ENCODE data around the gene ANO7. TPM values are rescaled to one million over a fixed set of nuclear protein-coding genes. Genes with fewer than 3 reads are reported as not detected.

ANO7 gene, protein sequence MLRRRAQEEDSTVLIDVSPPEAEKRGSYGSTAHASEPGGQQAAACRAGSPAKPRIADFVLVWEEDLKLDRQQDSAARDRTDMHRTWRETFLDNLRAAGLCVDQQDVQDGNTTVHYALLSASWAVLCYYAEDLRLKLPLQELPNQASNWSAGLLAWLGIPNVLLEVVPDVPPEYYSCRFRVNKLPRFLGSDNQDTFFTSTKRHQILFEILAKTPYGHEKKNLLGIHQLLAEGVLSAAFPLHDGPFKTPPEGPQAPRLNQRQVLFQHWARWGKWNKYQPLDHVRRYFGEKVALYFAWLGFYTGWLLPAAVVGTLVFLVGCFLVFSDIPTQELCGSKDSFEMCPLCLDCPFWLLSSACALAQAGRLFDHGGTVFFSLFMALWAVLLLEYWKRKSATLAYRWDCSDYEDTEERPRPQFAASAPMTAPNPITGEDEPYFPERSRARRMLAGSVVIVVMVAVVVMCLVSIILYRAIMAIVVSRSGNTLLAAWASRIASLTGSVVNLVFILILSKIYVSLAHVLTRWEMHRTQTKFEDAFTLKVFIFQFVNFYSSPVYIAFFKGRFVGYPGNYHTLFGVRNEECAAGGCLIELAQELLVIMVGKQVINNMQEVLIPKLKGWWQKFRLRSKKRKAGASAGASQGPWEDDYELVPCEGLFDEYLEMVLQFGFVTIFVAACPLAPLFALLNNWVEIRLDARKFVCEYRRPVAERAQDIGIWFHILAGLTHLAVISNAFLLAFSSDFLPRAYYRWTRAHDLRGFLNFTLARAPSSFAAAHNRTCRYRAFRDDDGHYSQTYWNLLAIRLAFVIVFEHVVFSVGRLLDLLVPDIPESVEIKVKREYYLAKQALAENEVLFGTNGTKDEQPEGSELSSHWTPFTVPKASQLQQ
- total RNA-seq, result 0.32 and 0.52 TPM in 2 replicates

DNA sequence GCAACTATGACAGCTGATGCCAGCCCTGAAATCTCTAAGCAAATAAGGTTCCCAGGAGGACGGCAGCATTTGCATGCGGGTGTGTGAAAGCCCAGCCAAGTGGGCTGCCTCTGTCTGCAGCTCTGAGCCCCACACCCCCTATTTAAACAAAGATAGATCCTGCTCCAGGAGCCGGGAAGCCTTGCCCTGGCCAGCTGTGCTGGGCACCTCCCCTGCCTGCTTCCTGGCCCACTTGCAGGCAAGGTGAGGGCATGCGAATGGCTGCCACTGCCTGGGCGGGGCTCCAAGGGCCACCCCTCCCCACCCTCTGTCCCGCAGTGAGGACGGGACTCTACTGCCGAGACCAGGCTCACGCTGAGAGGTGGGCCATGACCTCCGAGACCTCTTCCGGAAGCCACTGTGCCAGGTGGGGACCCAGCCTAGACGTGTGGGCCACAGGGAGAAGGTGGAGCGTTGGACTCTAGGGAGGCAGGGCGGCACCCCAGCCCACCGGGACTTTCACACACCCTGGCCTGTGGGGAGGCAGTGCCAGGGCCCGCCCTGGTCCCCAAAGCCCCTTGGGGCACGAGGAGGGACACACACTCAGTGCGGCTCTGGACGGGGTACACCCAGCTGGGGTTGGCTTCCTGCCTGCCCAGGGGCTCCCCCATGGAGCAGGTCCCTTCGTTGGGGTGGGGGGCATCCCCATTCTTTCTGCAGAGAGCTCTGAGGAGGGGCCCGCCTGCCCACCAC lies at the start of gene ANO7:
TSS of gene ANO7 (plus strand) at position 317 of the 732 bp plus-strand sequence. CDS start 1,387 bp downstream, outside the sequence.
- intact Hi-C loops (cut with micrococcal nuclease), result no loop called here

DNA sequence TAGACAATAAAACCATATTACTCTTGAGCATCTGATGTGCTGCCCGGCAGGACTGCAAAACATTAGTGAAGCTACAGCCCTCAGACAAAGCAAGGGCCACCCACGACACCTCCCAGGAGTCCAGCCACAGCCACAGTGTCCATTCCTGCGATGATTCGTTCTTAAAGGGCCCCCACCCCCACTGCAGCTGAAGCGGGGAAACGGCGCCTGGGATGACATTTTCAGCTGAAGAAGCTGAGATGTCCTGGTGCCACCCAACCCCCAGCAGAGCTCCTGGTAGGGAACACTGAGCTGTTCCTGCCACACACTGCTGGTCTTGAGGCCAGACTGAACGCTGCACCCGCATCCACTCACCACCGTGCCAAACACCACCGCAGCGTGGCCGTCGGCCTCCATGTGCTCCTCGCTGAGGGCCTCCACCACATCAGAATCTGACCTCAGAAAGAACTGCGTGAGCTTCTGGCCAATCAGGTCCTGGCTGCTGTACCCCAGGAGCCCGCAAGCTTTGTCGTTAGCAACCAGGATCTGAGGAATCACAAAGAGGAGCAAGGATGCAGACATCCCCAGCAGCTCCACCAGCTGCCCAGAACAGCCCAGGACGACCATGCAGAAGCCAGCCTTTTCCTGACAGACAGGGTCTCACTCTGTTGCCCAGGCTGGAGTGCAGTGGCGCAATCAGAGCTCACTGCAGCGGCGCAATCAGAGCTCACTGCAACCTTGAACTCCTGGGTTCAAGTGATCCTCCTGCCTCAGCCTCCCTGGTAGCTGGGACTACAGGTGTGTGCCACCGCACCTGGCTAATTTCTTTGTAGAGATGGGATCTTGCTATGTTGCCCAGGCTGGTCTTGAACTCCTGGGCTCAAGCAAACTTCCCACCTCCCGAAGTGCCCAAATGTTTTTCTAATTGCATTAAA lies 48.7 kb upstream of the ANO7 start:
- intact Hi-C loops (cut with micrococcal nuclease), result no loop called here

DNA sequence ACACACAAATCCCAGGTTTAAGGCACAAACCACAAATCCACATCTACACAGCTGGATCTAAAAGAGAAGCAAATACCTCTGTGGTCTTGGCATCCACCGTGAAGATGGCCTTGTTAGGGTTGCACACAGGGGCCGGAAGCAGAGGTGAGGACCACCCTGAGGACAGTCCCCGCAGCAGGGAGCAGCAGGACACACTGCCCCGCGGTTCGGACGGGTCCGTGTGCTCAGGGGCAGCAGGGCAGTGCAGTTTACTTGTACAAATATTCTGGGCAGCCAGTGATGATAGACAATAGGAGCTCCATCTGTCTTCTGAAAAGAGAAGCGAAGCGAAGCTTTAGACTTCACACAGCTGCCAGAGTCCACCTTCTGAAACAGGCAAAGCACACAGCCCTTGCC lies 48.0 kb upstream of the ANO7 start:
- intact Hi-C loops (cut with micrococcal nuclease), result no loop called here

DNA sequence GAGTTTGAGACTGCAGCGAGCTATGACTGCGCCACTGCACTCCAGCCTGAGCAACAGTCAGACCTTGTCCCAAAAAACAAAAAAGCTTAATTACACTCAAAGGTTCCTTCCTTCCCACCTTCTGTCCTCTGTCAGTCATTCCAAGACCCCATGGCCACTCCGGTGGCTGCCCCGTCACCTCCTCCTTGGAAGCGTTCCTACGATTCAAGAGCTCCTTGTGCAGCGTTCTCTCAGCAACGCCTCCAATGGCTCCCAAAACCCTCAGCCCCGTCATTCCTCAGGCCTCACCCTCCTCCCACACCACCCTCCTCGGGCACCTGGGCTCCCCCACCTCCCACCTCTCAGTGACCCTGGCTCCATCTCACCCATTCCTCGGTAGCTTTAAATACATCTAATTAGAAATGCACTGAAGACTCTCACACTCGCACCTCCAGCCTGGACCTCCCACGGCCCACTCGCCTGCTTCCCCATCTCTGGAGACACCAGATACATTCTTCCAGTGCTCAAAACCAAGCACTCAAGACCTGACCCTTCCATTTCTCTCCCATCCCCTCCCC lies 47.2 kb upstream of the ANO7 start:
- intact Hi-C loops (cut with micrococcal nuclease), result no loop called here

DNA sequence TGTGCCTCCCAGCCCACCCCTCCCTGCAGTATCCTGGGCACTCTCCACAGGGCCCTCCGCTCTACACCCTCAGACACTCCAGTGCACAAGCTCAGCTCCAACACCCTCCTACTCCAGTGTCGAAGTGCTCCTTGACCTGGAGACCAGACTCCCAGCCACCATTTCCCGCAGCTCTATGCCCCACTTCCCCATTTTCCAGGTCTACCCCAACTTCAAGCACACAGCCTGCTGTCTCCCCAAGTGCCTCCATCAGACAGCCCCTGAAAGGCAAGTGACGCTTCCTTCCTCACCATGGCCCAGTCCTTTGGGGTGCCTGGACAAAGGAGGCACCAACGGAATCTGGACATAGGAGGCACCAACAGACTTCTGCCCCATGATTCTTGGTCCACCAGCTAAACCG lies 46.4 kb upstream of the ANO7 start:
- intact Hi-C loops (cut with micrococcal nuclease), result no loop called here

DNA sequence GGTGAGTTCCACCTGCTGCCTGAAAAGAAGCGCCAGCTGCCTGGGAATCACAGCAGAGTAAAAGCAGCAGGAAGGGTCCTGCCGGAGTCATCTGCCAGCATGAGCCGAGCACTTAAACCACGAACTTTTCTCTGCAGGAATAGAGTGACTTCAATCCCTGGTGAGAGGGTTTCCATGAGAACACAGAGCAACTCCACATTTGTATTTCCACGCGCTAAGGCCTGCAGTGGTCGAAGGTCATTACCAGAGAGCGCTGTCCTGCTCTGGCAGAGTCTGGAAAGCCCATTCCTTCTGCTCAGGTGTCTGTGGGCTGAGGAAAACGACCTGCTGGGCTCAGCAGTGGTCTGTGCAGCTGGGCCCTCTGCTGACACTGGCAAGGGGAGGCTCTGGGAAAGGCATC lies 45.9 kb upstream of the ANO7 start:
- intact Hi-C loops (cut with micrococcal nuclease), result no loop called here

DNA sequence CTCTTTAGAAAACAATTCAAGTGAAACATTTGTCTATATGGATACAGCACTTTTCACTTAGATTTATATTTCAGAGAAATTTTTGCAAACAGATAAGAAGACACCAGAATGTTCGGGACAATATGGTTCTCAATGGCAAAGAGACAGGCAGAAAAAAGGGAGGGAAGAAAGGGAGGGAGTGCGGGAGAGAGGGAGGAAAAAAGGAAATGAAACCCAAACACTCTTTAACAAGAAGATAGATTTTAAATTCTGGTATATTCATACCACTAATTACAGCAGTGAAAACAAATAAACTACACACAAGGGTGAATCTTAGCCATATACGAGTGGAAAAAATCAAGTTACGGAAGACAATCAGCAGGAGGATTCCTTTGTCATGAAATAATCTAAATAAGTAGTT lies 42.2 kb upstream of the ANO7 start:
- intact Hi-C loops (cut with micrococcal nuclease), result no loop called here

DNA sequence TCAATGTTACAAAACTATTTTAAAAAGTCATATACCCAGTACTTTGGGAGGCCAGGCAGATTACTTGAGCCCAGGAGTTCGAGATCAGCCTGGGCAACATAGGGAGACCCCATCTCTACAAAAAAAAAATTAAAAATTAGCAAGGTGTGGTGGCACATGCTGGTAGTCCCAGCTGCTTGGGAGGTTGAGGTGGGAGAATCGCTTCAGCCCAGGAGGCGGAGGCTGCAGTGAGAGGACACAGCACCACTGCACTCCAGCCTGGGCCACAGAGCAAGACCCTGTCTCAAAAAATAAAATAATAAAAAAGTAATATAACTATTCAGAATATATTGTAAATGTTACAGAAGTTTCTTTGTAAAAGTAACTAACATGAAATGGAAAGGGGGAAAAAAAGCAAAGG lies 41.1 kb upstream of the ANO7 start:
- intact Hi-C loops (cut with micrococcal nuclease), result no loop called here

DNA sequence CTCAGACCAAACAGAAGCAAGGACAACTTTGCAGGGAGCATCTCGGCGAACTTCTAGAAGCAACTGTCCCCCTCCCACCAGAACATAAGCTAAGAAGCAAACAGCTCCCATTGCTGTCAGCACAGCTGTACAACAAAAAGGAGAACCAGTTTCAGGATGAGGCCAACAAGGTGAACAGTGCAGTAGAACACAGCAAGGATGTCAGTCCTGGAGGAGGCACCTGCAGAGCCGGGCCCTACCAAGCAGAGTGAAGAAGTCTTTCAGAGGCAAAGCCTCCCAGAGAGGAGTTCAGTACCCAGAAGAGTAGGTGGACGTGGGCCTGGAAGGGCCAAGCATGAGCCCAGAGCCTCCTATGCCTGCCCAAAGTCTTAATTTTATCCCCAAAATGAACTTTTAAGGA lies 40.2 kb upstream of the ANO7 start:
- intact Hi-C loops (cut with micrococcal nuclease), result loop anchor here (2.0 kb wide), 1 partner anchor 359 kb away; no protein-coding TSS in a partner anchor

DNA sequence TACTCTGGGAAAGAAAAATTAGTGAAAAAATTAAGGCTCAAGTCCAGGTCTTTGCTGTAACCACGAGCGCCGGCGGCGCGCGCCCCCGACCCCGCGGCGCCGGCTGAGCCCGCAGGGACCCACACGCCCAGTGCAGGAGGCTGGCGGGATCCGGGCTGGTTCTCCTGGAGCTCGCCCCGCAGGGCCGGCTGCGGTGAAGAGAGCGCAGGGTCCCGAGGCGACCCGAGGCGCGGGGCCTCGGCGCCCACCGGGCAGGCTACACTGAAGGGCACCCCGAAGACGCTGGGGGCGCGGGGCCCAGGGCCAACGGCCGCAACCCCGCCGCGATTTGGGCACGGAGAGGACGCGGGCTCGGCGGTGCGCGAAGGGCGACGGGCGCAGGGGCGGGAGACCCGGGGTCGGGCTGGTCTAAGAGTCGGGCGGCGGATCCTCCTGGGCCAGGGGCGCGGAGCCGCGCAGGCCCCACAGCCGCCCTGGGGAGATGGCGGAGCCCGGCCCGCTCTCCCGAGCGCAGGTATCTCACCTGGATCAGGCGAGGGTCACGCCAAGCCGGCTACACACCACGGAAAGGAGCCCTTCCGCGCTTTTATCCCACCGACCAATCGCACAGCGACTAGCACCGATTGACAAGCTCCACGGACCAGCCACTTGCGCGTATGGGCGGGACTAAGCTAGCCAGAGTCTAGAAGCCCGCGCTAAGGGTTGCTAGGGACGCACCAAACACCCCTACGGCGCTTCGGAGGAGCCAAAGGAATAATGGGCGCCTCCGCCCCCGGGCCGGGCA lies 39.4 kb upstream of the ANO7 start, which contains the start of gene PASK:
TSS of gene PASK (minus strand) at position 582 of the 784 bp plus-strand sequence. CDS start 6,440 bp downstream, outside the sequence.
- intact Hi-C loops (cut with micrococcal nuclease), result loop anchor here (2.0 kb wide), 1 partner anchor 358 kb away; no protein-coding TSS in a partner anchor

DNA sequence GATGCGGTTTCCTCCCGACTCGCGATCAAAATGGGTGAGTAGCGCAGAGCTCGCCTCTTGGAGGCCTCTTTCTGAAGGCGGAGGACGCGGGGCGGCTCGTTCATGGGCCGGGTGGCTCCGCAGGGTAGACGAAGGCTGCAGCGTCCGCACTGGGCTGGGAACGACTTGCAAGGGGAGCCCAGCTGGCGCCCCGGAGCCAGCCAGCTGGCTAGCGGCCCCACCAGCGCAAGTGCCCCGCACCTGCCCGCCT lies 38.9 kb upstream of the ANO7 start:
- intact Hi-C loops (cut with micrococcal nuclease), result loop anchor here (2.0 kb wide), 1 partner anchor 357 kb away; no protein-coding TSS in a partner anchor

DNA sequence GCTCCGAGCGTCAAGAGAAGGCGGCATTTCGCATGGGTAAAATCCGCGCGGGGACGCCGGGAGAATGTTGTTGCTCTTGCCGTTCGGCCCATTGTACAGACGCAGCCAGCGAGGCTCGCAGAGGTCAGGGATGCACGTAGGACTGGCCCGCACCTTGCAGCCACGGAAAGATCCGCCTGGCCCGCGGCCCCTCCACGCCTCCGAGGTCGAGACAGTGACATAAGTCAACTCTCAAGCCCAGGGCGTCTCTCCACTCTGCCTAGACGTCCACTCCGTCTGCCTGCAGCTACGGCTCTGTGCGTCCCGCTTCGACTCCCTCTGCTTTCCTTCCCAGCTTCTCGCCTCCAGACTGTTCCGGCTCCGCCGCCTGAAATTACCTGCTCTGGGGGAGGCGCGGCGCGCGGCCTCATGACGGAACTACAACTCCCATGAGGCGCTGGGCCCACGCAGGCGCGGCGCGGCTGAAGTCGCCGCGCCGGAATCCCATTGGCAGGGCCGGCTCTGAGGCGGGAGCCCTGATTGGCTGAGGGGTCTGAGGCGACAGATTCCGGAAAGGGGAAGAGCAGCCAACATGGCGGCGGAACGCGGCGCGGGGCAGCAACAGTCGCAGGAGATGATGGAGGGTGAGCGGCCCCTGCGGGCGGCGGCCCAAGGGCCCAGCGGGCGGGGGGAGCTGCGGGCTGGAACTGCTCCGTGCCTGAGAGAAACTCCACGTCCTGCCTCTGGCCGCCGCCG lies 38.4 kb upstream of the ANO7 start, which contains the start of gene PPP1R7:
TSS of gene PPP1R7 (plus strand) at position 543 of the 735 bp plus-strand sequence. CDS start at position 572, 29 bp downstream.
- intact Hi-C loops (cut with micrococcal nuclease), result loop anchor here (1.0 to 2.0 kb wide), 5 partner anchors 48 to 537 kb away; partner anchors contain the start of genes DTYMK, HDLBP, MTERF4 and SEPTIN2

DNA sequence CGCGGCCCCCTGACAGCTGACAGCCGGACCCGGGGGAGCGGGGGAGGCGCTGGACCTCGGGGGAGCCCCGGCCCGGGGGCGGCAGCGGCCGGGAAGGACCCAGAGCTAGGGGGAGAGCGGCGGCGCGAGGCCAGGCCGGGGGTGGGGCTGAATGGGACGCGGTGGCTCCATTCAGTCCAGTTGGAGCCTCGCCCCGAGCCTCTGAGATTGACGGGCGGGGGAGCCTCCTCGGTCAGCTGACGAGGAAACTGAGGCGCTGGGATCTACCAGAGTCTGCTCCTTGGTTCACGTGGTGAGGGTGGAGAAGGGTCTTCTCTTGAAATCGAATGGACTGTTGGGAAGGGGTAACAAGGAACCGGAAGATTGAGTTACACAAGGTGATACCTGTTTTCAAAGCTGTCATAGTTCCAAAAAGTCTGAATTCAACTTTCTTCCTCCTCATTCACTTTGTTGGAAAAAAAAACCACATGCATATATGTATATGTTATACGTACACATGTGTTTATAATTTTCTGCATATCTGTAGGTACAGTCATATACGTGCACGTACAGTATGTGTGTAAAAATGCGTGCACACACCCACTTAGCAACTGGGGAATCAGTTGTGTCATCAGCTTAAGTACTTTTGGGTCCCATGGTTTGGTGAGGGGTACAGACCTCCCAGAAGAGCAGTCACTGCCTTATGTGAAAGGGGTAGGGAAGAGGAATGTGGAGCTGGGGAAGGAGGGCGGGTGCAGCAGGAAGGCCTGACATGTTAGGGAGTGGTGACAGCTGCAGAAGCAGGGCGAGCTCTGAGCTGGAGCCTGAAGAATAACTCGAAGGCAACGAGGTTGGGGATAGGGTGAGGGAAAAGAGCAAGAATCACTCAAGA lies 37.6 kb upstream of the ANO7 start:
- intact Hi-C loops (cut with micrococcal nuclease), result loop anchor here (1.0 to 2.0 kb wide), 4 partner anchors 49 to 536 kb away; partner anchors contain the start of genes DTYMK, HDLBP, MTERF4 and SEPTIN2

DNA sequence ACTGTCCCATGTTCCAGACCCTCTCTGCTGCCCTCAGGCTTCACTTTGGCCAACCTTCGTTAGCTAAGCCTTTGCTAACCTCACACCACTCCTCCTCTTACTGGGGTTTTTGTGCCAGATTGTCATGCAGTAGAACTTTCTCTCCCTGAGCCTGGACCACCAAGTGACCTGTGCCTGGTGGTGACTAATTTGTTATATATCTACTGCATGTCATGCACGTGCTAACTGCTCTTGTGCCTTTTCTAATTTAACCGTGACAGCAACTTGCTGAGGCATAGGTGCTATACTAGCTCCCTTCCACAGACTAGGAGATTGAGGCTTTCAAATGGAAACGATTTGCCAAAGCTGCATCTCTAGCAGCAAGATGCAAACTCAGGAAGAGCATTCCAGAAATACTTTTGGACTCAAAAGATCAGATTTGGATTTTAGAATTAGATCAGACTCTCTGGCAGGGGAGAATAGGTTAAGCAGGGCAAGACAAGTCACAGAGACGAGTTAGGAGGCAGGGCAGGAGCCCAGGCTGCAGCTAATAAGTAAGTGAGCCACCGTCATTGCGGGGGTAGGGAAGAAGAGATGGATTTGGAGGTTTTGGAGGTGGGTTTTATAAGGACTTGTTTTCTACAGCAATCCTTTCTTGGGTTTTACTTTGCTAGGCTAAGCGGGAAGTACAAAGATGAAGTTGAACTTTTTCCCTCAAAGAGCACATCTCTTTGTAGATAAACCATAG lies 36.4 kb upstream of the ANO7 start:
- intact Hi-C loops (cut with micrococcal nuclease), result loop anchor here (2.0 kb wide), 1 partner anchor 535 kb away; the partner anchor contains the start of gene DTYMK

DNA sequence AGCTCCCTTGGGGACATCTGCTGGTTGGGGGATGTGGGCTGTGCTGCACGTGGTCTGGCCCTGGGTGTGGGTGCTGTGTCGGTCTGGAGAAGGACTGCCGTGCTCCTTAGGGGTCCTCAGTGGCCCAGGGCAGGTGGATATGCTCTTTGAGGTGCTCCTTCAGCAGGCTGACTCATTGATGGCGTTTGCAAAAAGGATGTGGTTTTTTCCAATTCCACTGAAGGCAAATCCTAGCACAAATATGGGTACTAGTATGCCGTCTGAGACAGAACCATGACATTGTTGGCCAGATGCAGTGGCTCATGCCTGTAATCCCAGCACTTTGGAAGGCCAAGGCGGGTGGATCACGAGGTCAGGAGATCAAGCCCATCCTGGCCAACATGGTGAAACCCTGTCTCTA lies 34.9 kb upstream of the ANO7 start:
- intact Hi-C loops (cut with micrococcal nuclease), result no loop called here

DNA sequence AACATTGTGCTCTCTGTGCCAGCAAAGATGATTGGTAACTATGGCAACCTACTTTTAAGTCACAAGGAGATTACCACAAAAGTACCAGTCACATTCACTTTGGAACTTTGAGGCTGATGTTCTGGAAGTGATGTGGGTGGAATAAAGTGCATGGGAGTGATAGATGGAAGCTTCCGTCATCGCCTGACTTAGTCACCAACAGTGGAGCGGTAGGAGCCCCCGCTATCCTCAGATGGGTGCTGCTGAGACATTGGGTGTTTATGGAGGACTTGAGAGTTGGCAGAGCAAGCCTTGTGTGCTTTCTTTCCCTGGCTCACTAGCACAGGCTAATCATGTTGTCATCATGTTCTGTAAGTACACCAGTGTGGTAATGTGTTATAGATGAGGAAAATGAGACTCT lies 33.6 kb upstream of the ANO7 start:
- intact Hi-C loops (cut with micrococcal nuclease), result no loop called here

DNA sequence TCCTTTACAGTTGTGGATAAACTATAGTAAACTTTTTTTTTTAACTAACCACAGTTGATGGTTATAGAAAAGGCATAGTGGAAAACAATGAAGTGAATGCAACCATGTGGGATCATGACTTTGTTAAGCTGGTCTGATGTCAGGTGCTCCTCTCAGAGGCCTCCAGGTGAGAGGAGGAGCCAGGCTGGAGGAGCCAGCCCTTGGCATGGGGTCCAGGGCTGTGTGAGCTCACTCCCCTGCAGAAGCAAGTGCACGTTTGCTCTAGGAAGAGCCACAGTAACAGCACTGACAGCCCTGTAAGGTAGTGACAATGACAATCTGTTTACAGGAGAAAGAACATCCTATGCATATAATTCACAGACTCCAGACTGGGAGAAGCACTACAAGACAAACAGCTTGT lies 32.5 kb upstream of the ANO7 start:
- intact Hi-C loops (cut with micrococcal nuclease), result no loop called here
